Measurements from ENCODE around the gene KIR2DL1. TPM values are rescaled to one million over a fixed set of nuclear protein-coding genes. Genes with fewer than 3 reads are reported as not detected.
"Not testable (repeated sequence)": the region's sequence is repeated elsewhere in the genome, so short reads cannot be mapped to it uniquely, and the experiment has no call there.

Gene KIR2DL1
- total RNA-seq, 1 experiment from 2014 or later = not detected

GRCh38 chr19:54806516-54806838, 36.9 kb downstream of the KIR2DL1 start:
- H2AFZ ChIP-seq (ENCODE audit: low read length) = no peak overlapping the region
- no peak overlapping the region for H4K5ac ChIP-seq (ENCODE audit: insufficient read length, low read depth, low read length)
- H3K4me2 ChIP-seq (ENCODE audit: insufficient read depth, insufficient read length, low read length) = no peak overlapping the region
- no peak overlapping the region for H3K27ac ChIP-seq (ENCODE audit: insufficient read length, low read depth, low read length)
- peaks cover 96% of the 10 kb centered on the region for H3K9me3 ChIP-seq (ENCODE audit: control insufficient read depth, low read depth, low read length)
- H2BK20ac ChIP-seq (ENCODE audit: low read depth, low read length, poor library complexity, severe bottlenecking) = no peak overlapping the region
- no peak overlapping the region for H2BK12ac ChIP-seq (ENCODE audit: insufficient read length, low read depth, low read length)
- no peak overlapping the region for H2BK15ac ChIP-seq (ENCODE audit: low read depth, low read length)
- WGBS (ENCODE audit: extremely low coverage, insufficient read length, low lambda C conversion rate) = no CpG with 5 or more reads among the region's 2 CpGs
- H4K20me1 ChIP-seq (ENCODE audit: control insufficient read depth, insufficient read depth, insufficient read length) = no peaks in the 10 kb centered on the region
- no peak overlapping the region for H3K18ac ChIP-seq (ENCODE audit: insufficient read length, low read depth, low read length)
- Mint-ChIP-seq H3K27me3 (ENCODE audit: low read depth) (peaks cover 4% of the 10 kb centered on the region), H3K4me1 (no peaks in the 10 kb centered on the region), H3K27ac (no peak overlapping the region), H3K9me3 (peaks cover 96 to 99% of the 10 kb centered on the region in 2 experiments), H3K4me3 (no peak overlapping the region), H3K36me3 (ENCODE audit: insufficient read depth in 1 of 3, low read depth in 3 of 3) (peaks cover 18 to 56% (median 22%) of the 10 kb centered on the region in 3 experiments; a peak in 6 of 7 replicates)
- H3K9ac ChIP-seq (ENCODE audit: extremely low read depth, insufficient read length, low read length) = no peak overlapping the region
- no peak overlapping the region for H3K4ac ChIP-seq (ENCODE audit: low read depth, low read length)
- DNase-seq = no peak
- H3K79me1 ChIP-seq (ENCODE audit: insufficient read depth, low read depth, low read length, poor library complexity, severe bottlenecking) = no peaks in the 10 kb centered on the region
- no peak overlapping the region for H2AK5ac ChIP-seq (ENCODE audit: insufficient read length, low read length)
- H3K23ac ChIP-seq (ENCODE audit: insufficient read length, low read depth, low read length) = no peak overlapping the region
- H4K8ac ChIP-seq (replicated peaks; ENCODE audit: insufficient read length, low read depth, low read length) = no peak overlapping the region
- TF ChIP-seq CTCF (conservative IDR thresholded peaks at IDR 0.05) = no peak
- H3K23me2 ChIP-seq (ENCODE audit: insufficient read length, low read depth, low read length, poor library complexity, severe bottlenecking) = no peaks in the 10 kb centered on the region
- H4K91ac ChIP-seq (ENCODE audit: insufficient read length, low read depth, low read length) = no peak overlapping the region
- H3K56ac ChIP-seq (ENCODE audit: insufficient read length, low read depth, low read length) = no peak overlapping the region
- no peaks in the 10 kb centered on the region for H3K79me2 ChIP-seq (ENCODE audit: insufficient read depth, low read length)
- H2BK5ac ChIP-seq (ENCODE audit: insufficient read length, low read length) = no peak overlapping the region
- H2BK120ac ChIP-seq (ENCODE audit: low read depth, low read length, poor library complexity, severe bottlenecking) = no peak overlapping the region
- H3K27me3 ChIP-seq (ENCODE audit: insufficient read depth, low read length) = no peaks in the 10 kb centered on the region
- H3K4me1 ChIP-seq (ENCODE audit: insufficient read depth, low read length) = no peaks in the 10 kb centered on the region
- H3K14ac ChIP-seq (ENCODE audit: insufficient read depth, low read length) = no peak overlapping the region
- no peak overlapping the region for H3T11ph ChIP-seq (ENCODE audit: low read length)

- H3K36me3 Mint-ChIP-seq (ENCODE audit: insufficient read depth in 1 of 3, low read depth in 3 of 3) = peaks cover 17 to 48% (median 32%) of the 10 kb centered on the region in 3 experiments
These were observed 45.0 kb downstream of the KIR2DL1 start for GRCh38 chr19:54814571-54814970.

More at GRCh38 chr19:54814571-54814970, 45.0 kb downstream of the KIR2DL1 start:
- not testable (repeated sequence) for H2BK15ac ChIP-seq (ENCODE audit: low read depth, low read length); H3K23ac ChIP-seq (ENCODE audit: insufficient read length, low read depth, low read length); H3K18ac ChIP-seq (ENCODE audit: insufficient read length, low read depth, low read length); H2BK5ac ChIP-seq (ENCODE audit: insufficient read length, low read length); H3K4ac ChIP-seq (ENCODE audit: low read depth, low read length); H3K27me3 ChIP-seq (ENCODE audit: insufficient read depth, low read length); DNase-seq; H4K91ac ChIP-seq (ENCODE audit: insufficient read length, low read depth, low read length); H3K79me2 ChIP-seq (ENCODE audit: insufficient read depth, low read length); H3K4me1 ChIP-seq (ENCODE audit: insufficient read depth, low read length); H3T11ph ChIP-seq (ENCODE audit: low read length); H2BK20ac ChIP-seq (ENCODE audit: low read depth, low read length, poor library complexity, severe bottlenecking); H4K5ac ChIP-seq (ENCODE audit: insufficient read length, low read depth, low read length); H3K9ac ChIP-seq (ENCODE audit: extremely low read depth, insufficient read length, low read length); H2BK120ac ChIP-seq (ENCODE audit: low read depth, low read length, poor library complexity, severe bottlenecking); H3K4me2 ChIP-seq (ENCODE audit: insufficient read depth, insufficient read length, low read length); H2BK12ac ChIP-seq (ENCODE audit: insufficient read length, low read depth, low read length); H3K79me1 ChIP-seq (ENCODE audit: insufficient read depth, low read depth, low read length, poor library complexity, severe bottlenecking); H3K27ac ChIP-seq (ENCODE audit: insufficient read length, low read depth, low read length); H4K8ac ChIP-seq (replicated peaks; ENCODE audit: insufficient read length, low read depth, low read length); H3K27me3 Mint-ChIP-seq (ENCODE audit: low read depth); H3K23me2 ChIP-seq (ENCODE audit: insufficient read length, low read depth, low read length, poor library complexity, severe bottlenecking); H3K56ac ChIP-seq (ENCODE audit: insufficient read length, low read depth, low read length); H3K4me3 Mint-ChIP-seq; H3K27ac Mint-ChIP-seq; H4K20me1 ChIP-seq (ENCODE audit: control insufficient read depth, insufficient read depth, insufficient read length); H3K14ac ChIP-seq (ENCODE audit: insufficient read depth, low read length); H3K4me1 Mint-ChIP-seq; H2AFZ ChIP-seq (ENCODE audit: low read length); H2AK5ac ChIP-seq (ENCODE audit: insufficient read length, low read length)
- no CpG with 5 or more reads among the region's 3 CpGs for WGBS (ENCODE audit: extremely low coverage, insufficient read length, low lambda C conversion rate)
- H3K9me3 Mint-ChIP-seq = peaks cover 96 to 98% of the 10 kb centered on the region in 2 experiments
- H3K9me3 ChIP-seq (ENCODE audit: control insufficient read depth, low read depth, low read length) = peaks cover 87% of the 10 kb centered on the region

Measured in H9 (cell line).